Ovary (tissue), 3 donors: Measurements from ENCODE around the gene RGL1.

ENCODE experiments used
- EP300 ChIP-seq: sonication (generic); formaldehyde crosslinking; IDR thresholded peaks from one replicate; pipeline ENCODE4 v1.6.1; 2017; ENCODE audit warnings: antibody characterized with exemption
- POLR2A ChIP-seq: fragments of 450-650 bp; IDR thresholded peaks from one replicate; pipeline ENCODE4 v1.6.1; 2017; ENCODE audit warnings: antibody characterized with exemption, mild to moderate bottlenecking, moderate library complexity
- TF ChIP-seq, protein P1 (sequence below), 3 donors: fragments of 450-650 bp in 2 of 3; fragments of 200-600 bp in 1 of 3; IDR thresholded peaks; one replicate each; pipeline versions ENCODE4 v1.5.1 to v1.8.0; 2016 to 2022; ENCODE audit warnings: antibody characterized with exemption in 3 of 3, mild to moderate bottlenecking in 1 of 3
- donor health status: DM: no; HTN: no; CAD: no.

GRCh38 chr1:183847641-183848040, 42.7 kb downstream of the RGL1 start:
- TF ChIP-seq, protein P1, sequence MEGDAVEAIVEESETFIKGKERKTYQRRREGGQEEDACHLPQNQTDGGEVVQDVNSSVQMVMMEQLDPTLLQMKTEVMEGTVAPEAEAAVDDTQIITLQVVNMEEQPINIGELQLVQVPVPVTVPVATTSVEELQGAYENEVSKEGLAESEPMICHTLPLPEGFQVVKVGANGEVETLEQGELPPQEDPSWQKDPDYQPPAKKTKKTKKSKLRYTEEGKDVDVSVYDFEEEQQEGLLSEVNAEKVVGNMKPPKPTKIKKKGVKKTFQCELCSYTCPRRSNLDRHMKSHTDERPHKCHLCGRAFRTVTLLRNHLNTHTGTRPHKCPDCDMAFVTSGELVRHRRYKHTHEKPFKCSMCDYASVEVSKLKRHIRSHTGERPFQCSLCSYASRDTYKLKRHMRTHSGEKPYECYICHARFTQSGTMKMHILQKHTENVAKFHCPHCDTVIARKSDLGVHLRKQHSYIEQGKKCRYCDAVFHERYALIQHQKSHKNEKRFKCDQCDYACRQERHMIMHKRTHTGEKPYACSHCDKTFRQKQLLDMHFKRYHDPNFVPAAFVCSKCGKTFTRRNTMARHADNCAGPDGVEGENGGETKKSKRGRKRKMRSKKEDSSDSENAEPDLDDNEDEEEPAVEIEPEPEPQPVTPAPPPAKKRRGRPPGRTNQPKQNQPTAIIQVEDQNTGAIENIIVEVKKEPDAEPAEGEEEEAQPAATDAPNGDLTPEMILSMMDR (IDR thresholded peaks at IDR 0.05), result no peak
- TF ChIP-seq POLR2A (no peak), EP300 (no peak)
